ENCODE results near the gene PCDH11Y.
A peak's percentile ranks its signal among the peaks of the same experiment; 100 is the strongest.
"Not testable (repeated sequence)": the region's sequence is repeated elsewhere in the genome, so short reads cannot be mapped to it uniquely, and the experiment has no call there.

PCDH11Y gene, protein sequence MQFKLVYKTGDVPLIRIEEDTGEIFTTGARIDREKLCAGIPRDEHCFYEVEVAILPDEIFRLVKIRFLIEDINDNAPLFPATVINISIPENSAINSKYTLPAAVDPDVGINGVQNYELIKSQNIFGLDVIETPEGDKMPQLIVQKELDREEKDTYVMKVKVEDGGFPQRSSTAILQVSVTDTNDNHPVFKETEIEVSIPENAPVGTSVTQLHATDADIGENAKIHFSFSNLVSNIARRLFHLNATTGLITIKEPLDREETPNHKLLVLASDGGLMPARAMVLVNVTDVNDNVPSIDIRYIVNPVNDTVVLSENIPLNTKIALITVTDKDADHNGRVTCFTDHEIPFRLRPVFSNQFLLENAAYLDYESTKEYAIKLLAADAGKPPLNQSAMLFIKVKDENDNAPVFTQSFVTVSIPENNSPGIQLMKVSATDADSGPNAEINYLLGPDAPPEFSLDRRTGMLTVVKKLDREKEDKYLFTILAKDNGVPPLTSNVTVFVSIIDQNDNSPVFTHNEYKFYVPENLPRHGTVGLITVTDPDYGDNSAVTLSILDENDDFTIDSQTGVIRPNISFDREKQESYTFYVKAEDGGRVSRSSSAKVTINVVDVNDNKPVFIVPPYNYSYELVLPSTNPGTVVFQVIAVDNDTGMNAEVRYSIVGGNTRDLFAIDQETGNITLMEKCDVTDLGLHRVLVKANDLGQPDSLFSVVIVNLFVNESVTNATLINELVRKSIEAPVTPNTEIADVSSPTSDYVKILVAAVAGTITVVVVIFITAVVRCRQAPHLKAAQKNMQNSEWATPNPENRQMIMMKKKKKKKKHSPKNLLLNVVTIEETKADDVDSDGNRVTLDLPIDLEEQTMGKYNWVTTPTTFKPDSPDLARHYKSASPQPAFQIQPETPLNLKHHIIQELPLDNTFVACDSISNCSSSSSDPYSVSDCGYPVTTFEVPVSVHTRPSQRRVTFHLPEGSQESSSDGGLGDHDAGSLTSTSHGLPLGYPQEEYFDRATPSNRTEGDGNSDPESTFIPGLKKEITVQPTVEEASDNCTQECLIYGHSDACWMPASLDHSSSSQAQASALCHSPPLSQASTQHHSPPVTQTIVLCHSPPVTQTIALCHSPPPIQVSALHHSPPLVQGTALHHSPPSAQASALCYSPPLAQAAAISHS (N-terminal part only)

DNA sequence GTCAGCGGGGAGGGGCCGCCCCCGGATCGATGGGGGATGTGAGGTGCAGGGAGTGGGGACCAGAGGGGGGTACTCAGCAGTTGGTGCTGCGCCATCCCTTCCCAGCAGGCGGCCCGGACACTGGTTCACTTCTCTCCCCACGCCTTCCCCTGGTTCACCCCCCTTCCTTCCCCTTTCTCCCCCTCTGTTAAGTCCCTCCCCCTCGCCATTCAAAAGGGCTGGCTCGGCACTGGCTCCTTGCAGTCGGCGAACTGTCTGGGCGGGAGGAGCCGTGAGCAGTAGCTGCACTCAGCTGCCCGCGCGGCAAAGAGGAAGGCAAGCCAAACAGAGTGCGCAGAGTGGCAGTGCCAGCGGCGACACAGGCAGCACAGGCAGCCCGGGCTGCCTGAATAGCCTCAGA lies at the start of gene PCDH11Y:
TSS of gene PCDH11Y (plus strand) at position 240 of the 400 bp plus-strand sequence. CDS start 56,804 bp downstream, outside the sequence.
- H3K27me3 Mint-ChIP-seq, H3K4me3 Mint-ChIP-seq, H3K4me1 Mint-ChIP-seq, H3K9me3 Mint-ChIP-seq, H3K27ac Mint-ChIP-seq, DNase-seq: not testable (repeated sequence)
- peak; percentile 65 for ATAC-seq

DNA sequence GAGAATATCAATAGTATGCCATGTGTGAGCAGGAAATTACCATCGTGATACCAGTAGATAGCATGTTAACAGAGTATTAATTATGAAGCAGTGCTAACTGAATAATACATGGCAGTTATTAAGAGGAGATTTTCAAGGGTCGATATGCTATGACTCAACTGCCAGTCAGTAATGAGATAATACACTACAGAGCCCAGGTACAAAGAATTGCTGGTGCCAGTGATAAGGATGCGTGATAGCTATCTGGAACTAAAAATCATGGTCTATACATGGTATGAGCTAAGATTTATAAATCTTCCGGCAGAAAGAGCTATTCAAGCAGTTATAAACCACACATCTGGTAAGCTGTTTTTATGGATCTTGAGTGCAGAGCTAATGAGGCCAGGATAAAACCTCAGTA lies 32.2 kb upstream of the PCDH11Y start:
- H3K27ac Mint-ChIP-seq, H3K9me3 Mint-ChIP-seq, ATAC-seq, H3K4me1 Mint-ChIP-seq, H3K27me3 Mint-ChIP-seq, H3K4me3 Mint-ChIP-seq, DNase-seq: not testable (repeated sequence)

DNA sequence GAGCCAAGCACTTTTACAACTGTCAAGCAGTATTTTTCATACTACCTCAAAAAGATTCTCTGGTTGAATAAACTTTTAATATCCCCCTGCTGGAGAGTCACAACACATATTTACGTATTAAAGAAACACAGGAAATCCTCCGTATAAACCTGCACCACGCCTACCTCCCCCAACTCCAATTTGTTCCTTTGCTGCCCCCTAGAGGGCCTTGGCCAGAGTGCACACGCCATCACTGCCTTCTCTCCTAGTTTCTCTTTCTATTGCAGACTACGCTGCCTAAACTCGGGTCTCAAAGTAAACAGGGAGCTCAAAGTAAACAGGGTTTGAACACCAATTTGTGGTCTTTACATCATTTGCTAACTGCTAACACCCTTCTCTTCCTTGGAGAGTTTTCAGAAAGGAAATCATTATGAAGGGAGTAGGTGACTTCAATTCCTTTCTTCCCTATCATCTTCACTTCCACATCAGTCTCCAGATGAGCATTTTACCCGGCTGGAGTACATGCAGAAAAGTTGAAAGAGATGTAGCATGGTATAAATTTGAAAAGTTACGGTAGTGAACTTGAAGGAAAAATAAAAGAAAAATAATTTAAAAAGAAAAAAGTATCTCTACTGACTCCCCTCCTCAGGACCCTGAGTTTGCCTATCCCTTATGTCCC lies 8.2 kb upstream of the PCDH11Y start:
- not testable (repeated sequence) for H3K4me1 Mint-ChIP-seq, H3K9me3 Mint-ChIP-seq, H3K27me3 Mint-ChIP-seq, DNase-seq, H3K27ac Mint-ChIP-seq
- peak overlapping the region in 1 of 2 donors; percentile 6 for H3K4me3 Mint-ChIP-seq
- peak; percentile 96 for ATAC-seq

DNA sequence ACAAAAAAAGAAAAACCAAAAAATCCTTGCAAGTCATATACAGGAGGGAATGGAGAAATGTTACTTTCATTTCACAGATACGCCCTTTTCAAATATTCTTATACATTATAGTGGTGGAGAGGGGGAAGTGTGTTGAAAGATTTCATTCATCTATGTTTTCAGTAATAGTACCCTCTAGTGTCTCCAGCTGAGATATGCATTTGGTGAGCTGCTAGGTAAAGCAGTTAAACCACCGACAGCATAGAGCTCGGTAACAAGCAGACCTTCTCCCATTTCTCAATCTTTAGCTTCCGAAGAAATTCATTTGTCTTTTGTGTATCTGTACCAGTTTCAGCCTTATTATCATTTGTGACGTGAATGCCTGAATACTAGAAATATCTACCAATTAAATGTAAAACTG lies 5.2 kb upstream of the PCDH11Y start:
- H3K4me1 Mint-ChIP-seq, H3K27me3 Mint-ChIP-seq, H3K9me3 Mint-ChIP-seq, H3K27ac Mint-ChIP-seq, DNase-seq, ATAC-seq, H3K4me3 Mint-ChIP-seq: not testable (repeated sequence)

DNA sequence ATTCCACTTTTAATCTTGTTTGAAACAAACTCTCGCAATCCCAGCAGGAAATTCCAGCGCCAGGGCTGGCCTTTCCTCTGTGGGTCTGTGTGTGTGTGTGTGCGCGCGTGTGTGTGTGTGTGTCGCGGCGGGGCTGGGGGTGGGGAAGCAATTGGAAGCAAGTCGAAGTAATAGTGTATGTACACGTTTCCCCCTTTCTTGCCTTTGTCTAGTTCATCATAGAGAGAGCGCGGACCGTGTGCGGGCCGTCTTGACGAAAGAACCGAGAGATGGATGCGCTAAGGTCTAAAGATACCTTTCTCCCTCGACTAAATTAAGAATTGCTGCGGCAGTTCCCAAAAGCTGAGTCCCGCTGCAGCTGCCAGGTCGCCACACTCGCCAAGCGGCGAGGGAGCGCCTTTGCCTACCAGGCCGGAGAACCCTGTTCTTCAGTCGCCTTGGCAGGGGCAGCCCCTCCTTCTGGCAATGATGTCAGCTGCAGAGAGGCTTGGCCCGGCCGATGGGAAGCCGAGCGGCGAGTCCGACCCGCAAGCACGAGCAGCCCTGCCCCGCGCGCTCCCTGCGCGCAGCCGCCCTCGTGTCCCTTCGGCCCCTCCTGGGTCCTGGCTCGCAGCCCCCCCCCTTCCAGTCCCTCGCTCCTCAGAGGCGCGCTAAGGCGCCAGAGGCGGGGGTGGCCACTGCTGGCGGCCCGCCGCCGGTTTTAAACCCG lies 2.5 kb downstream of the PCDH11Y start:
- H3K27me3 Mint-ChIP-seq, H3K4me3 Mint-ChIP-seq, H3K9me3 Mint-ChIP-seq, H3K27ac Mint-ChIP-seq, H3K4me1 Mint-ChIP-seq, DNase-seq: not testable (repeated sequence)
- peak; percentile 38 for ATAC-seq

DNA sequence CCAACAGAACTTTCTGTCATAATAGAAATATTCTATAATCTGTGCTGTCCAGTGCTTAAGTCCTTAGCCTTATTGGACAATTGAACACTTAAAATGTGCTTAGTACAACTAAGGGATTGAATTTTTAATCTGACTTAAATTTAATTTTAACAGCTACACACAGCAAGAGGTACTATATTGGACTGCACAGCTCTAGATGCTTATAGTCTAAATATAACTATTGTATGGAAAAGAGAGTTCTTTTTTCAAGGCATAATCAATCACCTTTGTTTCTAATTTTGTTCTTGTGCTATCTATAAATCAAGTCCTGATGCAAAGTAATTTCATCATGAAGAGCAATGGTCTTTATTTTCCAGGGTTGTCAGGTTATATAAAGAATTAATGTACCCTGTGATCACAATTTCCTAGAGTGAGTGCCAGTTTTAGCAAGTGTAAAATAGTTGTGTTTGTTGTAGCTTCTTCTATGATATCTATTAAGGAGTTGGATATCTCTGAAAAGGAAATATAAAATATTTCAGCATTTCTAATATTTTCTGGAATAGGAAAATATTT lies 39.0 kb downstream of the PCDH11Y start:
- DNase-seq, H3K4me3 Mint-ChIP-seq, ATAC-seq, H3K27me3 Mint-ChIP-seq, H3K4me1 Mint-ChIP-seq, H3K9me3 Mint-ChIP-seq, H3K27ac Mint-ChIP-seq: not testable (repeated sequence)

DNA sequence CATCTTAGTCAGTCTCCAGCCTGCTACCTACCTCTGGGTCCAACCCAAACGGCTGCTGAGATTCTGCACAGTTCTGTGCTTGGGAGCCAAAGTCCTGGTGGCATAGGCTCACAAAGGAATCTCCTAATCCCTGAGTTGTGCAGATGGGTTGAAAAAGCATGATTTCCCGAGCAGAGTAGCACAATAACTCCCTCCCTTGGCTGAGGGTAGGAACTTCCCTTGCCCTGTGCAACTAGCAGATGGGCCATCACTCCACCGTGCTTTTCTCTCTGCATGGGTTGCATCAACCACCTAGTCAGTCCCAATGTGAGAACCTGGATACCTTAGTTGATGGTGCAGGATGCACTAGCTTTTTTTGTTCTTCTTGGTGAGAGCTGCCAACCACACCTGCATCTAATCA lies 82.9 kb downstream of the PCDH11Y start:
- H3K4me1 Mint-ChIP-seq, H3K27me3 Mint-ChIP-seq, DNase-seq, H3K9me3 Mint-ChIP-seq, ATAC-seq, H3K4me3 Mint-ChIP-seq, H3K27ac Mint-ChIP-seq: not testable (repeated sequence)

DNA sequence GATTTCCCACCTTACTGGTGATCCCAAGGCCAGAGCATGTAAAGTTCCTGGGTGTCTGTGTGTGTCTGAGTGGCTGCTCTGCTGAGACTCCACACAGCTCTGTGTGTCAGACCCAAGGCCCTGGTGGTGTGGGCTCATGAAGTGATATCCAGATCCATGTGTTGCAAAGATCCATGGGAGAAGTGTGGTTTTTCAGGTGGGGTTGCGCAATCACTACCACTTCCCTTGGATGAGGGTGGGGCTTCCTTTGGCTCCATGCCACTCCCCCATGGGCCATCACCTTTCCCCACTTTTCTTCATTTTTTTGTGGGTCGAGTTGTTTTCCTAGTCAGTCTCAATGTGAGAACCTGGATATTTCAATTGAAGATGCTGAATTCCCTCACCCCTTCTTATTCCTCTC lies 182.9 kb downstream of the PCDH11Y start:
- DNase-seq, ATAC-seq, H3K27ac Mint-ChIP-seq, H3K4me1 Mint-ChIP-seq, H3K27me3 Mint-ChIP-seq, H3K9me3 Mint-ChIP-seq, H3K4me3 Mint-ChIP-seq: not testable (repeated sequence)

DNA sequence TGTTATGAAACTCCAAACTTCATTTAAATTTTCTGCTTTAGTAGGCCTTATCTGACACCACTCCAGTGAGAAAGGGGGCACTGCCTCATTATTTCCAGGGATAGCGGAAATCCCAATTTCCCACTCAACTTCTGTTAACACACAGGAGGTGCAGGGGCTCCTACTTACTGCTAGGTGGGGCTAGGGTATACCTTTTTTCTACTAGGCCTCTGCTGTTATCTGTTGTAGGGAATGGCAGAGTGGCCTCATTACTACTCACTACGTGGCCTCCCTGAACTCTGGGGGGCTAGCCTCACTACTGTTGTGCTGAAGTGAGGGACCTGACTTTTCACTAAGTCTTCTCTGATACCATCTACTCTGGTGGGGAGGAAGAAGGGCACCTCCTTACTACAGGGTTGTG lies 215.0 kb downstream of the PCDH11Y start:
- not testable (repeated sequence) for ATAC-seq, DNase-seq, H3K27ac Mint-ChIP-seq, H3K9me3 Mint-ChIP-seq, H3K27me3 Mint-ChIP-seq, H3K4me1 Mint-ChIP-seq, H3K4me3 Mint-ChIP-seq

DNA sequence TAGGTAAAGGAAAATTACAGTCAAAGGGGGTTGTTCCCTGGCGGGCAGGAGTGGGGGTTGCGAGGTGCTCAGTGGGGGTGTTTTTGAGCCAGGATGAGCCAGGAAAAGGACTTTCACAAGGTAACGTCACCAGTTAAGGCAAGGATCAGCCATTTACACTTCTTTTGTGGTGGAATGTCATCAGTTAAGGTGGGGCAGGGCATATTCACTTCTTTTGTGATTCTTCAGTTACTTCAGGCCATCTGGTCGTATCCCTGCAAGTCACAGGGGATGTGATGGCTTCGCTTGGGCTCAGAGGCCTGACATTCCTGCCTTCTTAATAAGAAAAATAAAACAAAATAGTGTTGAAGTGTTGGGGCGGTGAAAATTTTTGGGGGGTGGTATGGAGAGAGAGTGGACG lies 324.8 kb downstream of the PCDH11Y start:
- ATAC-seq, H3K27me3 Mint-ChIP-seq, H3K4me1 Mint-ChIP-seq, H3K4me3 Mint-ChIP-seq, DNase-seq: not testable (repeated sequence)
- Mint-ChIP-seq H3K27ac (peak overlapping the region in 1 of 2 donors; percentile 47), H3K9me3 (peaks cover 36 to 40% of the 10 kb centered on the region in 2 donors)

DNA sequence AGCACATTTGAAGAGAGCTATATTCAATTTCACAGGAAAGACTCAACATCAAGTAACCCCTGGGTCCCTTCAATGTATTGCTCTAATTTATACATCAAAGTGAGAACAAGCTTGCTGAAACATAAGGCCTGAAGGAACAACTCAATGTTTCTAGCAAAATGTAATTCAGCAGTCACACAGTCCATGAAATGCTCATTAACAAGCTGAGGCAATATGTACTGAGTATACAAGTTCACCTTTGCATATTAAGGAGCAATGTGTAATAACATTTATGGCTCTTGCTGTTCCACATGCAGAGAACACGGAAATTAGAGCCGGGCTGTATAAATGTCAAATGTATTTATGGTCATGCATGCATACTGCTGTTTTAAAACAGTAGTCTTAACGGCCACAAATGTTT lies 342.1 kb downstream of the PCDH11Y start:
- H3K27ac Mint-ChIP-seq, H3K4me3 Mint-ChIP-seq, H3K4me1 Mint-ChIP-seq, H3K27me3 Mint-ChIP-seq, H3K9me3 Mint-ChIP-seq, ATAC-seq, DNase-seq: not testable (repeated sequence)

DNA sequence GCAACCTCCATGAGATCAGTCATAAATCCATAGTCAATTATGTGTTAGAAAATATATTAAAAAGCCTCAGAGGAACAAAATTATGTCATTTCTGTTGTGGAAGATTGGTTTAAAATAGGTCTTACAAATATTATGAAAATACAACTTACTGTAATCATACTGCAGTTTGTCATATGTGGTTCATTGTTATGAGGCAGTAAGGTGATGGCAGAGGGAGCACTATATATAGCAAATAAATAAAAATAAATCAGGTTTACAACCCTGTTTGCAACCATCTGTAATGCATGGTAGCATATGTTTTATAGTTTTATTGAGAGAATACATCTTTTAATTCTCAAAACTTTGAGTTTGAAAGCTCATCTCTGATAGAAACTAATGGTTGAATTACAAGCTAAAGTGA lies 543.6 kb downstream of the PCDH11Y start:
- not testable (repeated sequence) for H3K4me1 Mint-ChIP-seq, H3K27ac Mint-ChIP-seq, DNase-seq, H3K27me3 Mint-ChIP-seq, ATAC-seq, H3K9me3 Mint-ChIP-seq, H3K4me3 Mint-ChIP-seq

DNA sequence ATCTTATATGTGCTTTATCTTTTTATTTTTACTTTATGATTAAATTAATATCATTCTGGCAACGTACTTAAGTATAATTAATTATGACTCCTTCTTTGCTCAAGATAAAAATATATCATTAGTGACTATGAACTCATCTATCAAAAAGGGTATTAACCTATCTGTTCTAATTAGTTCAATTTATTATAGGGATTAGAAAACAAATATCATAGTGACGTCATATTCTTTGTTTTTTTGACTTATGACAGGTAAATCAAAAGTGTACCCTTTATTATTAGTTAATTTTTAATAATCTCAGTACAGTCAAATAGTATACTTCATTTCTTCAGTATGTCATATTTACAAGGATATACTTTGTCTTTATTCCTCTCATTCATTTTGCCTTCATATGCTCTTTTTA lies 638.5 kb downstream of the PCDH11Y start:
- not testable (repeated sequence) for ATAC-seq, H3K27me3 Mint-ChIP-seq

DNA sequence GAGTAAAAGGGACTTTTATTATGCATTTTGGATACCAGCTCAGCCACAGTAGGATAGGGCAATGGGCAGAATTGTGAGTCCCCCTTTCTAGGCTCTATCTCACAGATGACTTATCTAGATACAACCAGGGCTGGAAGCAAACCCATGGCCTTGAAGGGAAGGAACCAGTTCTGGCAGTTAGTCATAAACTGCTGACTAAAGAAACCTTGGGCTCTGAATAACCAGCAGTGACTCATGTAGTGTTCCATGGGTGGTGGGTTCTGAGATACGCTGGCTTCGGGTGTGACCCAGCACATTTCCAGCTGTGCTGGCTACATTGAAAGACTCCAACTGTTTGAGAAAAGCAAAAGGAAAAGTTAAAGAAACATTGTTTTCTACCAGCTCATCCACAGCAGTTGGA lies 679.2 kb downstream of the PCDH11Y start:
- H3K4me1 Mint-ChIP-seq, ATAC-seq: not testable (repeated sequence)

More for the DNA sequence above, 638.5 kb downstream of the PCDH11Y start:
- not testable (repeated sequence) for H3K27ac Mint-ChIP-seq, DNase-seq, H3K4me1 Mint-ChIP-seq, H3K9me3 Mint-ChIP-seq, H3K4me3 Mint-ChIP-seq

More for the DNA sequence above, 679.2 kb downstream of the PCDH11Y start:
- not testable (repeated sequence) for H3K27ac Mint-ChIP-seq, H3K9me3 Mint-ChIP-seq, H3K27me3 Mint-ChIP-seq, H3K4me3 Mint-ChIP-seq, DNase-seq
